K562 (cell line): ENCODE results near the gene GALE. TPM values are rescaled to one million over a fixed set of nuclear protein-coding genes. Genes with fewer than 3 reads are reported as not detected.

Experiments used
- ATAC-seq: fragments of 200-7000 bp; cut with Tn5 transposase; 3 replicates; pipeline ENCODE4 v1.9.1; 2020; ENCODE audit warnings: moderate library complexity
- BruUV-seq: library from RNA; stranded (reverse); fragments of 400-500 nt; replicated peaks from 2 replicates; lab custom pipeline; 2021; lab: Mats Ljungman, UMichigan
- CTCF ChIA-PET: fragments of 300-600 bp; formaldehyde crosslinking; extraction: SDS; loops from one replicate; lab custom pipeline; 2021; ENCODE audit warnings: low intra/inter-chr PET ratio; lab: Yijun Ruan, JAX
- POLR2A ChIA-PET: fragments of 300-600, 350-650 bp; sonication (Branson Sonifier 250); formaldehyde crosslinking; extraction: SDS; loops from one replicate; lab custom pipeline; 2021; ENCODE audit warnings: antibody characterized with exemption, inconsistent platforms; lab: Yijun Ruan, JAX
- DNase-seq, 4 experiments: peaks; one replicate each; pipeline versions ENCODE4 v3.0.0 to v3.0.0-alpha.2; 2011 to 2018; ENCODE audit warnings: low spot score in 3 of 4, mixed read lengths in 3 of 4; ENCODE audit errors: extremely low read depth in 1 of 4
- FAIRE-seq: peaks from 2 replicates; lab custom pipeline; 2011; peaks lifted over from hg19 to GRCh38; lab: Jason Lieb, UNC
- H2AFZ ChIP-seq: 2 replicates; pipeline ENCODE4 v1.6.0; 2011; ENCODE audit warnings: low read depth, low read length, control low read depth, inconsistent platforms
- H3K27ac ChIP-seq: fragments of 200-600 bp; 3 replicates; pipeline ENCODE4 v1.8.0; 2011; ENCODE audit warnings: low read depth, mild to moderate bottlenecking, control low read depth, inconsistent platforms, low read length, moderate library complexity, mixed read lengths; ENCODE audit errors: extremely low read depth
- H3K27me3 ChIP-seq, 2 experiments: fragments of 300-600 bp in 1 of 2; 2 replicates in 1 of 2; 3 replicates in 1 of 2; pipeline versions ENCODE4 v1.6.0 to v1.8.0; 2011; ENCODE audit warnings: inconsistent platforms in 2 of 2, low read length in 2 of 2, mild to moderate bottlenecking in 1 of 2, mixed read lengths in 1 of 2, moderate library complexity in 1 of 2; ENCODE audit not compliant: control insufficient read depth in 2 of 2, insufficient read depth in 2 of 2
- H3K36me3 ChIP-seq: fragments of 300-600 bp; 3 replicates; pipeline ENCODE4 v1.8.0; 2011; ENCODE audit warnings: mild to moderate bottlenecking, low read length, inconsistent platforms; ENCODE audit not compliant: control insufficient read depth, insufficient read depth
- H3K4me1 ChIP-seq, 2 experiments: fragments of 200-600 bp in 1 of 2; replicated peaks in 1 of 2; 2 replicates in 1 of 2; 3 replicates in 1 of 2; pipeline versions ENCODE4 v1.5.1 to v1.8.0; 2011; ENCODE audit warnings: inconsistent platforms in 2 of 2, low read length in 2 of 2, mild to moderate bottlenecking in 1 of 2, mixed read lengths in 1 of 2, moderate library complexity in 1 of 2; ENCODE audit not compliant: control insufficient read depth in 2 of 2, insufficient read depth in 2 of 2
- H3K4me2 ChIP-seq: 2 replicates; pipeline ENCODE4 v1.6.1; 2011; ENCODE audit warnings: low read length, control low read depth, inconsistent platforms, mixed read lengths; ENCODE audit not compliant: insufficient read depth
- H3K4me3 ChIP-seq: fragments of 200-600 bp; sonication (generic), shearing (Covaris generic); 2 replicates; pipeline ENCODE4 v1.5.1; 2016; ENCODE audit warnings: control low read depth, inconsistent platforms
- H3K79me2 ChIP-seq: fragments of 200-600 bp; 3 replicates; pipeline ENCODE4 v1.8.0; 2011; ENCODE audit warnings: low read length, inconsistent platforms; ENCODE audit not compliant: control insufficient read depth, insufficient read depth
- H3K9ac ChIP-seq, 2 experiments: 2 replicates each; pipeline versions ENCODE4 v1.6.0 to v1.6.1; 2011; ENCODE audit warnings: low read depth in 2 of 2, low read length in 2 of 2, control low read depth in 1 of 2, inconsistent platforms in 1 of 2, mild to moderate bottlenecking in 1 of 2, mixed read lengths in 1 of 2; ENCODE audit not compliant: insufficient read depth in 1 of 2
- H3K9me1 ChIP-seq: one replicate; pipeline ENCODE4 v1.6.0; 2011; ENCODE audit warnings: inconsistent platforms, mild to moderate bottlenecking, low read length, moderate library complexity; ENCODE audit not compliant: control insufficient read depth, insufficient read depth
- H3K9me3 ChIP-seq: replicated peaks from 2 replicates; pipeline ENCODE4 v1.5.1; 2011; ENCODE audit warnings: low read depth, low read length, inconsistent platforms; ENCODE audit not compliant: control insufficient read depth, insufficient read depth
- H4K20me1 ChIP-seq: replicated peaks from 2 replicates; pipeline ENCODE4 v1.6.1; 2011; ENCODE audit warnings: low read length, inconsistent platforms, mixed read lengths; ENCODE audit not compliant: control insufficient read depth, insufficient read depth
- BCL6 ChIP-seq: fragments of 250-450 bp; sonication (Bioruptor Pico); IDR thresholded peaks from 2 replicates; pipeline ENCODE4 v1.4.0; 2020
- BCOR ChIP-seq: fragments of 450-650 bp; IDR thresholded peaks from 2 replicates; pipeline ENCODE4 v1.6.1; 2016
- GTF2E2 ChIP-seq: fragments of 200-800 bp; sonication (Bioruptor generic); IDR thresholded peaks from 2 replicates; pipeline ENCODE4 v1.6.1; 2016; ENCODE audit warnings: missing genetic modification characterization, missing compliant biosample characterization
- ID3 ChIP-seq, 2 experiments: fragments of 250-450 bp in 1 of 2; fragments of 450-650 bp in 1 of 2; sonication (Bioruptor Pico) in 1 of 2; IDR thresholded peaks; 2 replicates each; pipeline versions ENCODE4 v1.6.1 to v1.8.0; 2016 to 2021; ENCODE audit warnings: mild to moderate bottlenecking in 2 of 2, moderate library complexity in 2 of 2, missing compliant biosample characterization in 1 of 2, missing genetic modification characterization in 1 of 2
- KDM4B ChIP-seq, 2 experiments: fragments of 450-650 bp in 1 of 2; sonication (generic) in 1 of 2; IDR thresholded peaks; 2 replicates each; pipeline ENCODE4 v1.6.1; 2016 to 2017; ENCODE audit warnings: borderline replicate concordance in 2 of 2, antibody characterized with exemption in 1 of 2, low read depth in 1 of 2, mild to moderate bottlenecking in 1 of 2
- NRF1 ChIP-seq, 2 experiments: fragments of 450-650 bp; IDR thresholded peaks in 1 of 2; conservative IDR thresholded peaks in 1 of 2; 2 replicates each; pipeline ENCODE4 v1.6.1; 2014; ENCODE audit warnings: mild to moderate bottlenecking in 2 of 2
- PHF21A ChIP-seq: fragments of 450-650 bp; IDR thresholded peaks from 2 replicates; pipeline ENCODE4 v1.6.1; 2017; ENCODE audit warnings: low read depth, borderline replicate concordance
- SMARCA5 ChIP-seq: fragments of 450-650 bp; IDR thresholded peaks from 2 replicates; pipeline ENCODE4 v1.6.1; 2016
- TRIM28 ChIP-seq: fragments of 450-650 bp; IDR thresholded peaks from 2 replicates; pipeline ENCODE4 v1.6.1; 2017
- YBX1 ChIP-seq: fragments of 450-650 bp; IDR thresholded peaks from 2 replicates; pipeline ENCODE4 v1.7.1; 2016; ENCODE audit warnings: mild to moderate bottlenecking
- WGBS: fragments of 100-300 bp; shearing (Covaris generic); methylation state at CpG from one replicate; pipeline ENCODE4 v1.1.6; 2016; ENCODE audit warnings: low coverage, mixed read lengths; ENCODE audit not compliant: insufficient coverage; ENCODE audit errors: missing lambda C conversion rate; 5-methylcytosine and 5-hydroxymethylcytosine counted together
- in situ Hi-C: fragments of 300-500 bp; cut with MboI; formaldehyde crosslinking; loops from 4 replicates; pipeline ENCODE4 v1.15.0; 2018; ENCODE audit warnings: inconsistent platforms, mixed read lengths
- intact Hi-C: fragments of 100-400 bp; cut with micrococcal nuclease; formaldehyde crosslinking; loops from 2 replicates; pipeline ENCODE4 v1.14.2; 2022
- polyA plus RNA-seq, 8 experiments: library from polyadenylated mRNA; depleted of rRNA in 4 of 8; stranded (reverse) in 5 of 8; unstranded in 3 of 8; fragments of >200 nt; fragmentation: Nextera tagmentation in 2 of 8; fragmentation: Illumina TruSeq in 1 of 8; extraction: Ambion mirVana in 2 of 8; extraction: Trizol in 1 of 8; gene quantifications; 2 replicates each; pipeline versions ENCODE4 v1.2.1 to v1.2.3, GENCODE V29; 2011 to 2014; ENCODE audit warnings: inconsistent platforms in 1 of 8, missing spikeins in 1 of 8
- total RNA-seq, 7 experiments: library from RNA; depleted of rRNA in 6 of 7; stranded (reverse); fragments of >200 nt in 6 of 7; fragmentation: Illumina TruSeq in 2 of 7; extraction: Trizol in 2 of 7; gene quantifications; 2 replicates each; pipeline versions ENCODE4 v1.2.1 to v1.2.3, GENCODE V29; 2011 to 2021; ENCODE audit warnings: low replicate concordance in 1 of 7
- TF ChIP-seq, protein P1 (sequence below), 2 experiments: fragments of 450-650 bp in 1 of 2; sonication (generic) in 1 of 2; formaldehyde crosslinking in 1 of 2; IDR thresholded peaks; 2 replicates each; pipeline versions ENCODE4 v1.7.1 to v1.9.0; 2016 to 2022; ENCODE audit warnings: inconsistent platforms in 1 of 2, mild to moderate bottlenecking in 1 of 2, missing genetic modification reagents in 1 of 2

The GALE gene
- total and polyA plus RNA-seq, 9 of the 15 experiments (the other 6 are each of a cell fraction or from before 2014, with no cell fraction given), result 8.4 to 139 (median 88.3) TPM

- CTCF ChIA-PET, result no interaction called here
- Histone ChIP-seq H3K4me1 (peaks cover 8 to 24% of the 10 kb centered on the region in 2 experiments; a peak in 4 of 5 replicates), H3K27me3 (no peaks in the 10 kb centered on the region), H3K9me1 (no peaks in the 10 kb centered on the region), H3K9me3 (no peaks in the 10 kb centered on the region), H3K79me2 (peaks cover 14% of the 10 kb centered on the region), H3K27ac (peak overlapping the region; percentile 8; the same call in 2 of the 3 replicates), H3K4me3 (peak overlapping the region; percentile 90), H2AFZ (peak overlapping the region; percentile 93), H3K36me3 (no peaks in the 10 kb centered on the region; the same call in 2 of the 3 replicates), H4K20me1 (no peaks in the 10 kb centered on the region), H3K4me2 (peak overlapping the region; percentile 100), H3K9ac (peak overlapping the region; percentile 99; a peak in 3 of 4 replicates)
- ATAC-seq, result 0 out of 3 replicates have a peak, but pooled peaks have one; percentile 4
- FAIRE-seq, result peak; percentile 37
- TSS peak; percentile 77 for BruUV-seq
- intact Hi-C loops, result no loop called here
- DNase-seq, result no peak
- in situ Hi-C loops, result no loop called here
- 56% methylated on average over 21 of the region's 24 CpGs for WGBS
- POLR2A ChIA-PET, result interaction anchor here (0.7 to 3.3 kb wide), 5 partner anchors 8 to 328 kb away, joined by 3 to 12 read pairs (median 3); no protein-coding TSS in a partner anchor
- peak; percentile 11; the same call in 1 of the 2 replicates for TF ChIP-seq BCOR
- TF ChIP-seq SMARCA5, result peak; percentile 32; the same call in 1 of the 2 replicates
- 0 out of 4 replicates have a peak, but pooled peaks of 1 of the 2 experiments have one; percentile 6 for TF ChIP-seq NRF1 (conservative IDR thresholded peaks at IDR 0.05 in 1 of 2, IDR thresholded peaks at IDR 0.05 in 1 of 2)
- TF ChIP-seq PHF21A, result 0 out of 2 replicates have a peak, but pooled peaks have one; percentile 7
- no peak for TF ChIP-seq KDM4B (IDR thresholded peaks at IDR 0.05; ENCODE audit: borderline replicate concordance in 2 of 2, low read depth in 1 of 2)
- TF ChIP-seq GTF2E2 (tag), result no peak
- TF ChIP-seq ID3 (CRISPR knock-in tag; IDR thresholded peaks at IDR 0.05), result no peak
- no peak for TF ChIP-seq ID3 (tag; IDR thresholded peaks at IDR 0.05)
- TF ChIP-seq YBX1, result no peak
- TF ChIP-seq TRIM28, result 0 out of 2 replicates have a peak, but pooled peaks have one; percentile 16
- TF ChIP-seq BCL6 (CRISPR knock-in tag), result no peak
- TF ChIP-seq, protein P1, sequence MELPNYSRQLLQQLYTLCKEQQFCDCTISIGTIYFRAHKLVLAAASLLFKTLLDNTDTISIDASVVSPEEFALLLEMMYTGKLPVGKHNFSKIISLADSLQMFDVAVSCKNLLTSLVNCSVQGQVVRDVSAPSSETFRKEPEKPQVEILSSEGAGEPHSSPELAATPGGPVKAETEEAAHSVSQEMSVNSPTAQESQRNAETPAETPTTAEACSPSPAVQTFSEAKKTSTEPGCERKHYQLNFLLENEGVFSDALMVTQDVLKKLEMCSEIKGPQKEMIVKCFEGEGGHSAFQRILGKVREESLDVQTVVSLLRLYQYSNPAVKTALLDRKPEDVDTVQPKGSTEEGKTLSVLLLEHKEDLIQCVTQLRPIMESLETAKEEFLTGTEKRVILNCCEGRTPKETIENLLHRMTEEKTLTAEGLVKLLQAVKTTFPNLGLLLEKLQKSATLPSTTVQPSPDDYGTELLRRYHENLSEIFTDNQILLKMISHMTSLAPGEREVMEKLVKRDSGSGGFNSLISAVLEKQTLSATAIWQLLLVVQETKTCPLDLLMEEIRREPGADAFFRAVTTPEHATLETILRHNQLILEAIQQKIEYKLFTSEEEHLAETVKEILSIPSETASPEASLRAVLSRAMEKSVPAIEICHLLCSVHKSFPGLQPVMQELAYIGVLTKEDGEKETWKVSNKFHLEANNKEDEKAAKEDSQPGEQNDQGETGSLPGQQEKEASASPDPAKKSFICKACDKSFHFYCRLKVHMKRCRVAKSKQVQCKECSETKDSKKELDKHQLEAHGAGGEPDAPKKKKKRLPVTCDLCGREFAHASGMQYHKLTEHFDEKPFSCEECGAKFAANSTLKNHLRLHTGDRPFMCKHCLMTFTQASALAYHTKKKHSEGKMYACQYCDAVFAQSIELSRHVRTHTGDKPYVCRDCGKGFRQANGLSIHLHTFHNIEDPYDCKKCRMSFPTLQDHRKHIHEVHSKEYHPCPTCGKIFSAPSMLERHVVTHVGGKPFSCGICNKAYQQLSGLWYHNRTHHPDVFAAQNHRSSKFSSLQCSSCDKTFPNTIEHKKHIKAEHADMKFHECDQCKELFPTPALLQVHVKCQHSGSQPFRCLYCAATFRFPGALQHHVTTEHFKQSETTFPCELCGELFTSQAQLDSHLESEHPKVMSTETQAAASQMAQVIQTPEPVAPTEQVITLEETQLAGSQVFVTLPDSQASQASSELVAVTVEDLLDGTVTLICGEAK (IDR thresholded peaks at IDR 0.05), result peak; percentile 48
- TF ChIP-seq, protein P1 (CRISPR knock-in tag; IDR thresholded peaks at IDR 0.05), result no peak
Measured at GRCh38 chr1:23825762-23826522, 25.4 kb upstream of the GALE start.
